NT2/D1 (cell line): Measurements from ENCODE around the gene ZNF605.

Source experiments
- SUZ12 ChIP-seq: IDR thresholded peaks from 2 replicates; pipeline ENCODE4 v1.6.1; 2011; ENCODE audit not compliant: insufficient read length, insufficient read depth; ENCODE audit errors: extremely low read depth
- YY1 ChIP-seq: IDR thresholded peaks from 2 replicates; pipeline ENCODE4 v1.6.1; 2011; ENCODE audit not compliant: insufficient read length, insufficient read depth
- ZNF274 ChIP-seq: IDR thresholded peaks from 2 replicates; pipeline ENCODE4 v1.6.1; 2011; ENCODE audit warnings: mild to moderate bottlenecking, low read depth, low read length

DNA sequence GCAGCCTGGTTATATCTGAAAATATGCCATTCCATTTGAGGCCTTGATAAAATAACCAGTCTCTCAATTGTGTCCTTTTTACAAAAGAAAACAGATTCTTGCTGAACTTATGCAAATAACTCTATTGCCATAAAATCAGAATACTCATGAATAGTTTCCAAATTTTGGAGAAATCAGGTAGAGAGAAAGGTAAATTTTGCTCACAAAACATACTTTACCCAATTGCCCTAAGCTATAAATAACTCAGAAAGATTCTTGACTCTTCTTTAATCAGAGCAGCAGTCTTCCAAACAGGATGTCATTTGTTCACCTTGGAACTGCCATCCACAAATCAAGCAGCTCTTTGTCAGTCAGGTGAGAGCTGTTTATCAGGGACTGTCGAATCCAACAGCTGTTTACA, 42.6 kb upstream of the ZNF605 start:
- TF ChIP-seq YY1 (no peak), ZNF274 (no peak), SUZ12 (no peak)
